ENCODE results near the gene RFTN1. TPM values are rescaled to one million over a fixed set of nuclear protein-coding genes. Genes with fewer than 3 reads are reported as not detected.

Gene RFTN1
- total RNA-seq, 2 experiments from 2014 or later: 64.4 to 66.7 TPM

DNA sequence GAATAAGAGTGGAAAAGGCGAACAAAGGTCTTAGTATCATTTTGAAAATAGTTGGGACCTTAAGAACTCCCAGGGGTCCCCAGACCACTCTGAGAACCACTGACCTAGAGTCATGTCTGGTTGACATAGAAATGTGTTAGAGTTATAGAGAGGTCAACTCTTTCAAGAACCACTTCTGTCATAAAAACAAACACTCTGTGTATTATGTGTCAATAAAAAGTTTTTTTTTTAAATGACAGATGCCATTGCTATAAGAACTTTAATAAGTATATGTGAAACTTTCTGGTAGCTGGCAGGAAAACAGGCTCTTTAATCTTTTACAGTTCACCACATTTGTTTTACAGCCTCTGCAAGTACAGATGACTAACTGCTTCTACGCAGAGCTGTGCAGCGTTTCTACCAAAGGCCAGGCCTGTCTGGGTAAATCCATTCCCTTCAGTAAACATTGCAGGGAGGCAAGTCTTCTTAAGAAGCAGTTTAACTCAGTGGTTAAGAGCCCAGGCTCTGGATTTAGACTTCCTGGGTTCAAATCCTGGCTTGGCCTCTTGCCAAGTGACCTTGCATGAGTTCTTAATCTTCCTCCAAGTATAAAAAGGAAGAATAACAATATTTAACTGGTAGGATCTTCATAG, 56.6 kb downstream of the RFTN1 start:
- no peak for DNase-seq
- Mint-ChIP-seq H3K4me3 (no peak overlapping the region), H3K27me3 (no peaks in the 10 kb centered on the region), H3K9me3 (no peaks in the 10 kb centered on the region), H3K4me1 (peaks cover 18% of the 10 kb centered on the region), H3K27ac (no peak overlapping the region), H3K36me3 (peaks cover 32% of the 10 kb centered on the region)
- POLR2A ChIA-PET: no interaction called here
- no peak for ATAC-seq (ENCODE audit: low read depth)

GRCh38 chr3:16455966-16456365, 57.5 kb downstream of the RFTN1 start:
- Mint-ChIP-seq H3K27ac (no peak overlapping the region), H3K9me3 (no peaks in the 10 kb centered on the region), H3K36me3 (peaks cover 35% of the 10 kb centered on the region), H3K4me3 (no peak overlapping the region), H3K4me1 (peaks cover 19% of the 10 kb centered on the region), H3K27me3 (no peaks in the 10 kb centered on the region)
- DNase-seq: no peak
- POLR2A ChIA-PET: no interaction called here
- no peak for ATAC-seq (ENCODE audit: low read depth)

DNA sequence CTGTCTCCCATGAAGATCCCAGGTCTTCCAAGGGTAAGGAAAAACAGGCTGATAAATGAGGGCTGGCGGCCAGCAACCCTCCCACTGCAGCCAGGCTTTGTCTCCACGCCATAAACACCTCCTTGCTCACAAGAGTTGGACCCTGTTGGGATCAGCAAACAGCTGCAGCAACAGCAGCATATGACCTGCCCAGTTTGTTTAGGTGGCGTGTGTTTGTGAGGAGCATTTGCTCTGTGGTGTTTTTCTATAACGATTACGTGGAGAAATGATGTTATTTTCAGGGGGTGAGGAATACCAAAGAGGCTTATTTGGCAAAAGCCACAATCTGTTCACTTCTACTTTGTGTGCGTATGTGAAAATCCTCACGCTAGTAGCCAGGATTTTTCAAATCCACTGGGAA, 58.5 kb downstream of the RFTN1 start:
- Mint-ChIP-seq H3K4me3 (no peak overlapping the region), H3K36me3 (peaks cover 38% of the 10 kb centered on the region), H3K27ac (no peak overlapping the region), H3K4me1 (peaks cover 25% of the 10 kb centered on the region), H3K9me3 (no peaks in the 10 kb centered on the region), H3K27me3 (no peaks in the 10 kb centered on the region)
- POLR2A ChIA-PET: no interaction called here
- DNase-seq (no peak), ATAC-seq (ENCODE audit: low read depth) (no peak)

- ATAC-seq (ENCODE audit: low read depth): no peak
These were observed 61.2 kb downstream of the RFTN1 start for GRCh38 chr3:16452261-16452660.

DNA sequence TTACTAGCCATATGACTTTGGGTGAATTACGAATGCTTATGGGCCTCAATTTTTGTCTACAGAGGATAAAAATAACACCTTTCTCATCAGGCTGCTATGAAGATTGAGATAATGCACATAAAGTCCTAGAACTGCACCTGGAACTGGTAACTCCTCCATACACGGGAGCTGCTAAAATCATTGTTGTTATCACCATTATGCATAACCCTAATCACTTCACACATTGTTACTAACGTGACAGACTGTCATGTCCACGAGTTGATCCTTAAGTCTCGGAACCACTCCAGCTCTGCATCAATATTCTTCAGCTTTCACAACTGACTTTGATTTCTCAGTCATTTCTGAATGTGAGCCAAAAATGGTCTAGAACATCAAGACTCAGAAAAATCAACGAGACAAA, 64.1 kb downstream of the RFTN1 start:
- Mint-ChIP-seq H3K4me1 (peaks cover 25% of the 10 kb centered on the region), H3K36me3 (peaks cover 57% of the 10 kb centered on the region), H3K27me3 (no peaks in the 10 kb centered on the region), H3K9me3 (no peaks in the 10 kb centered on the region), H3K27ac (no peak overlapping the region), H3K4me3 (no peak overlapping the region)
- POLR2A ChIA-PET: no interaction called here
- DNase-seq (no peak), ATAC-seq (ENCODE audit: low read depth) (no peak)

More at GRCh38 chr3:16452261-16452660, 61.2 kb downstream of the RFTN1 start:
- POLR2A ChIA-PET: interaction anchor here (1.0 kb wide), 1 partner anchor 64 kb away, joined by 3 read pairs; no protein-coding TSS in a partner anchor
- H3K9me3 Mint-ChIP-seq: no peaks in the 10 kb centered on the region
- no peaks in the 10 kb centered on the region for H3K27me3 Mint-ChIP-seq
- peaks cover 23% of the 10 kb centered on the region for H3K4me1 Mint-ChIP-seq
- H3K27ac Mint-ChIP-seq: no peak overlapping the region
- no peak for DNase-seq
- H3K36me3 Mint-ChIP-seq: peaks cover 51% of the 10 kb centered on the region
- H3K4me3 Mint-ChIP-seq: no peak overlapping the region

GRCh38 chr3:16448639-16449070, 64.8 kb downstream of the RFTN1 start:
- H3K9me3 Mint-ChIP-seq: no peaks in the 10 kb centered on the region
- no peaks in the 10 kb centered on the region for H3K27me3 Mint-ChIP-seq
- no peak overlapping the region for H3K27ac Mint-ChIP-seq
- POLR2A ChIA-PET: no interaction called here
- peaks cover 26% of the 10 kb centered on the region for H3K4me1 Mint-ChIP-seq
- H3K4me3 Mint-ChIP-seq: no peak overlapping the region
- ATAC-seq (ENCODE audit: low read depth) (no peak), DNase-seq (no peak)
- peaks cover 57% of the 10 kb centered on the region for H3K36me3 Mint-ChIP-seq

DNA sequence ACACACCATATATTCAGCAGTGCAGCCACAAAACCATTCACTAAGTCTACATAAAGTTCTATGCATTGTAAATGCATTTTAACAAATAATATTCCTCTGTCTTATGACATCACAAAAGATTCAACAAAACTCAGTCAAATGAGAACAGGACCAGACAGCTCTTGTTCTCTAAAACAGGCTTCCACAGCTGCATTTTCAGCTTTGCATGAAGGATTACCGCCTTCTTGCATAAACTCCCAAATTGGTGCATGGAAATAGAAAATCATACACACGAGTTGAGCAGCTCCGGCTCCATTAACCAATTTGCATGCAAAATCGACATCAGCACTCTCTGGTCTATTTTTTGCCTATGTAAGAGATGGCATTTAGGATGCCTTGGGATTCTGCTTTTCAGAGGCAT, 66.4 kb downstream of the RFTN1 start:
- no peak for DNase-seq
- no peak overlapping the region for H3K4me3 Mint-ChIP-seq
- peaks cover 27% of the 10 kb centered on the region for H3K4me1 Mint-ChIP-seq
- H3K9me3 Mint-ChIP-seq: peaks cover 2% of the 10 kb centered on the region
- H3K27ac Mint-ChIP-seq: no peak overlapping the region
- POLR2A ChIA-PET: no interaction called here
- no peaks in the 10 kb centered on the region for H3K27me3 Mint-ChIP-seq
- peaks cover 60% of the 10 kb centered on the region for H3K36me3 Mint-ChIP-seq
- ATAC-seq (ENCODE audit: low read depth): no peak

DNA sequence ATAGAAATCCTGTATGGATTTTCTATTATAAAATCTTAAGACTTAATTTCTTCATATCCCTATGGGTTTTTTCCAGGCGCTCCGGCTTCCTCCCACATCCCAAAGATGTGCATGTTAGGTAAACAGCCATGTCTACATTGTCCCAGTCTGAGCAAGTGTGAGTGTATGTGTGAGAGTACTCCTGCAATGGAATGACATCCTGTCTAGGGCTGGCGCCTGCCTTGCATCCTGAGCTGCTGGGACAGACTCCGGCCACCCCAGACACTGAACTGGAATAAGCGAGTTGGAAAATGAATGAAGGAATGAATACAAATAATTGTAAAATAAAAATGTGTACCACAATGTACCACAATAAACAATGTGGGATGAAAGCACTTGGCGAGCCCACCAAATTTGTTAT, 69.2 kb downstream of the RFTN1 start:
- Mint-ChIP-seq H3K27ac (no peak overlapping the region), H3K4me3 (no peak overlapping the region), H3K27me3 (no peaks in the 10 kb centered on the region), H3K36me3 (peaks cover 44% of the 10 kb centered on the region), H3K9me3 (peaks cover 2% of the 10 kb centered on the region), H3K4me1 (peaks cover 24% of the 10 kb centered on the region)
- ATAC-seq (ENCODE audit: low read depth) (no peak), DNase-seq (no peak)
- POLR2A ChIA-PET: no interaction called here

DNA sequence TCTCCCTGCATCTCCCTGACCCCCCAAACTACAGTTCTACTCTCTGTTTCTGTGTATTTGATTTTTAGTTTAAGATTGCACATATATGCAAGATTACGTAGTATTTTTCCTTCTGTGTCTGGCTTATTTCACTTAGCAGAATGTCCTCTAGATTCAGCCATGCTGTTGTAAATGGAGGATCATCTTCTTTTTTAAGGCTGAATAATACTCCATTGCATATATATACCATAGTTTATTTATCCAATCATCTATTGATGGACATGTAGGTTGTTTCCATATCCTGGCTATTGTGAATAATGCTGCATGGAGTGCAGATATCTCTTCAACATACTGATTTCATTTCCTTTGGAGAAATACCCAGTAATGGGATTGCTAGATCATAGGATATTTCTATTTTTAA, 70.8 kb downstream of the RFTN1 start:
- Mint-ChIP-seq H3K4me3 (no peak overlapping the region), H3K9me3 (peaks cover 2% of the 10 kb centered on the region), H3K4me1 (peaks cover 23% of the 10 kb centered on the region), H3K27ac (no peak overlapping the region), H3K36me3 (peaks cover 40% of the 10 kb centered on the region), H3K27me3 (no peaks in the 10 kb centered on the region)
- ATAC-seq (ENCODE audit: low read depth): no peak
- no peak for DNase-seq
- POLR2A ChIA-PET: no interaction called here

- peaks cover 34% of the 10 kb centered on the region for H3K36me3 Mint-ChIP-seq
- H3K27me3 Mint-ChIP-seq: no peaks in the 10 kb centered on the region
- no peak for DNase-seq
- no peak for ATAC-seq (ENCODE audit: low read depth)
- no peak overlapping the region for H3K4me3 Mint-ChIP-seq
- POLR2A ChIA-PET: no interaction called here
- H3K4me1 Mint-ChIP-seq: peaks cover 20% of the 10 kb centered on the region
- H3K9me3 Mint-ChIP-seq: peaks cover 2% of the 10 kb centered on the region
- no peak overlapping the region for H3K27ac Mint-ChIP-seq
These were observed 72.1 kb downstream of the RFTN1 start for GRCh38 chr3:16441371-16441875.

GRCh38 chr3:16439848-16440708, 73.4 kb downstream of the RFTN1 start:
- H3K27ac Mint-ChIP-seq: no peak overlapping the region
- POLR2A ChIA-PET: no interaction called here
- DNase-seq (no peak), ATAC-seq (ENCODE audit: low read depth) (no peak)
- peaks cover 2% of the 10 kb centered on the region for H3K9me3 Mint-ChIP-seq
- H3K4me3 Mint-ChIP-seq: no peak overlapping the region
- no peaks in the 10 kb centered on the region for H3K27me3 Mint-ChIP-seq
- H3K36me3 Mint-ChIP-seq: peaks cover 26% of the 10 kb centered on the region
- peaks cover 20% of the 10 kb centered on the region for H3K4me1 Mint-ChIP-seq

- no peak overlapping the region for H3K4me3 Mint-ChIP-seq
- POLR2A ChIA-PET: no interaction called here
- peaks cover 2% of the 10 kb centered on the region for H3K9me3 Mint-ChIP-seq
- peaks cover 17% of the 10 kb centered on the region for H3K4me1 Mint-ChIP-seq
- no peaks in the 10 kb centered on the region for H3K27me3 Mint-ChIP-seq
- H3K36me3 Mint-ChIP-seq: peaks cover 24% of the 10 kb centered on the region
- no peak for DNase-seq
- no peak for ATAC-seq (ENCODE audit: low read depth)
- no peak overlapping the region for H3K27ac Mint-ChIP-seq
These were observed 74.2 kb downstream of the RFTN1 start for GRCh38 chr3:16439163-16439847.

DNA sequence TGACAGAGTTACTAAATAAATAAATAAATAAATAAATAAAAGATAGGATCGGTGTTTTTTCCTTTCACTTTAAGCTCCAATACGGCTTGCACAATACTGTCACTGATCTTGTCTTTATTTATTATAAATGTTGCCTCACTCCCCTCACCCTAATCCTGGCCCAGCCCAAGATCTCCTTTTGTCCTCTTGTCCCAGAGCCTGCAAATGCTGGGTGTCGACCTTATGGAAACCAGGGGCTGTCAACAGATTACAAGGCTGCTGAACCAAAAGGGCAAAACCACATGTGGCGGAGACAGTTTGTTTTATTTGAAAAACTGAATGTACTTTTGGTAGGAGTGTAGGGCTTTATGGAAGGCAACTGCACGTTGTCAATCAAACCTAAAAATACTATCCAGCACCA, 75.9 kb downstream of the RFTN1 start:
- peaks cover 21% of the 10 kb centered on the region for H3K36me3 Mint-ChIP-seq
- H3K4me3 Mint-ChIP-seq: no peak overlapping the region
- H3K9me3 Mint-ChIP-seq: no peaks in the 10 kb centered on the region
- DNase-seq (no peak), ATAC-seq (ENCODE audit: low read depth) (no peak)
- POLR2A ChIA-PET: no interaction called here
- H3K27me3 Mint-ChIP-seq: no peaks in the 10 kb centered on the region
- H3K27ac Mint-ChIP-seq: no peak overlapping the region
- H3K4me1 Mint-ChIP-seq: peaks cover 14% of the 10 kb centered on the region

Data from activated naive CD8-positive, alpha-beta T cell treated with anti-CD3 and anti-CD28 coated beads, Interleukin-2, amount 10 ng/mL, durations not matched to agents 7 days and 5 days (primary cell).